ENCODE results near the gene CAPN15.
"Not testable (repeated sequence)": the region's sequence is repeated elsewhere in the genome, so short reads cannot be mapped to it uniquely, and the experiment has no call there.

CAPN15 gene

DNA sequence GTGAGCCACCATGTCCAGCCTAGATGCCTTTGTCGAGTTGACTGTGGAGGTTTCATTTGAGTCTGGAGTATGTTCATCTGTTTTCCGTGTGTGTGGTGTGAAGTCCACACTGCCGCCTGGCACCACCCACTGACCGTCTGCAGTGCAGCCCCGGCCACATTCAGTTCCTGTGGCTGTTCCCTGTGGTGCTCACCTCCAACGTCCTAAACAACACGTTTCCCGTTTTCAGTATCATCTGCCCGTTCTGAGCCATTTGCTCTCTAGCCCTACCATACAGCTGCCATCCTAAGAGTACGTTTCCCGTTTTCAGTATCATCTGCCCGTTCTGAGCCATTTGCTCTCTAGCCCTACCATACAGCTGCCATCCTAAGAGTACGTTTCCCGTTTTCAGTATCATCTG, 20.0 kb upstream of the CAPN15 start:
- not testable (repeated sequence) for DNase-seq

DNA sequence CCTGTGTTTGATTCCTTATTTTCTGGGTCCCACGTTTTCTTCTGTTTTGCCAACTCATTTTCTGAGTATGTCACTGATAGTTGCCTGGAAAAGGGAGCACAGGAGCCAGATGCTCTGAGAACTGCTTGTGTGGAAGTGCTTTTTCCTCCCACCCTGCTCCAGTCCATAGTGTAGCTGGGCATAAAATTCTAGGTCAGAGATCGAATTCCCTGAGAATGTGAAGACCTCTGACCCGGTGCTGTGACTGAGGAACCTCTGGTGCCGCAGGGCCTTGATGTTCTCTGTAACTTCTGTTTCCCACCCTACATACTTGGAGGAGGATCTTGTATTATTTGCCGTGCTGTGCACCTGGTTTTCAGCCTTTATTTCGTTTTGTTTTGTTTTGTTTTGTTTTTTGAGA, 19.5 kb upstream of the CAPN15 start:
- no peak for DNase-seq

DNA sequence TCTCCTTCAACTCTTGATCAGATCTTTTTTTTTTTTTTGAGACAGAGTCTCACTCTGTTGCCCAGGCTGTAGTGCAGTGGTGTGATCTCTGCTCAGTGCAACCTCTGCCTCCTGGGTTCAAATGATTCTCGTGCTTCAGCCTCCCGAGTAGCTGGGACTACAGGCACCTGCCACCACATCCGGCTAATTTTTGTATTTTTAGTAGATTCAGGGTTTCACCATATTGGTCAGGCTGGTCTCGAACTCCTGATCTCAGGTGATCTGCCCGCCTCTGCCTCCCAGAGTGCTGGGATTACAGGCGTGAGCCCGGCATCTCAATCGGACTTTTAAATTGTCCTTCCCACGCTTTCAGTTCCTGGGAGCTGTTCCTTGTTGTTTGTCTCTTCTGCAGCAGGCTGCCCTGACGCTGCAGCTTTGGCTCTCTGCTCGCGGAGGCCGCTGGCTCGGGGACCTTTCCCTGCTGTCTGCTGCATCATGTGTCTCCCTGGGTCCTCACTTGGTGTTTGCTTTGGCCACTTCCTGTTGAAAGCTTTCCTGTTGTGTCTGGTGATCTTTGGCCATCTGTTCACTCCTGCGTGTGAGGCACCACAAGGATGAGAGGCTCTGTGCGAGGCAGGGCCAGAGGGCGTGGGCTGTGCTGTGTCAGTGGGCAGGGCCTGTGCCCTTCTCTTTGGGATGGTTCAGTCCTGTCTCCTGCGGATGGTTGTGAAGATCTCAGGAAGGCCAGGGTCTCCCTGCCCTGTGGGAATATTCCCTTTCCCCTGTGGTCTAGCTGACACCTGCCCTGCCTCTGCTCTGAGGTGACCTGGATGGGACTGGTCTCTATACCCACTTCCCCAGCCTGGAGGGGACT, 18.4 kb upstream of the CAPN15 start:
- no peak for DNase-seq

- no peak for DNase-seq
These were observed 17.3 kb upstream of the CAPN15 start for GRCh38 chr16:510066-510825.

- no peak for DNase-seq
These were observed 14.7 kb upstream of the CAPN15 start for GRCh38 chr16:512802-513201.

GRCh38 chr16:513950-514349, 13.6 kb upstream of the CAPN15 start:
- DNase-seq = no peak

DNA sequence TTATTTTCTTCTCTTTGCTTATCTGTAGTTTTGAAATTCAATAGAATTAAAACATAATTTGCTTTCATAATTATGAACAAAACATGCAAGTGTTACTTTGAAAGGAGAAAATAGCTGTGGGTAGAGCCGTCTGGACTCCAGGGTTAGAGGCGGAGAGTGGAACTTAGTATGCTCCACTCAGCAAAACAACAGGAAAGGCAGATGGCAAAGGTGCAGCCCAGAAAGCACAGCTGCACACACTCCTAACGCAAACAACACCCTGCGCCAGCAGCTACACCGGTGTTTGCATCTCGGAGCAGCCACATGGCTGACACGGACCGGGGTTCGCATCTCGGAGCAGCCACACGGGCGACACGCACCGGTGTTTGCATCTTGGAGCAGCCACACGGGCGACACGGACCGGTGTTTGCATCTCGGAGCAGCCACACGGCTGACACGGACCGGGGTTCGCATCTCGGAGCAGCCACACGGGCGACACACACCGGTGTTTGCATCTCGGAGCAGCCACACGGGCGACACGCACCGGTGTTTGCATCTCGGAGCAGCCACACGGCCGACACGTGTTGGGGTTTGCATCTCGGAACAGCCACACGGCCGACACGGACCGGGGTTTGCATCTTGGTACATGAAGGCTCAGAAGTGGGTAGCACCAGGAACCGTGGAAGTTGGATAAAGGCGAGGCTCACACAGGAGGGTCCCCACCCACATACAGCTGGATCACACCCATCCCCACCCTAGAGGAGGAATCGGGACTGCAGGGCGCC, 12.2 kb upstream of the CAPN15 start:
- no peak for DNase-seq

DNA sequence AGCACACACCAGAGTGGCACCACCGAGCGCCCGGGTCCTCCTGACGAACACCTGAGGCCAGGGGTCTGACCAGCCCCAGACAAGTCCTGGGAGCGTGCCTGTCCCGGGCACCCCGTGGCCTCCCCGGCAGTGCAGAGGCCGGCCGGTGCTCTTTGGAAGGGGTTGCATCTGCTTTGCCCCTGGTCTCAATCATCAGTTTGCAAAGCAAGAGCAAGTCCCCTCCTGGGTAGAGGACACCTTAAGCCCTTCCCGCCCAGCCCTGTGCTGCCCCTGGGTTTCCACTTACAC, 11.6 kb upstream of the CAPN15 start:
- DNase-seq = no peak

- no peak for DNase-seq
These were observed 11.2 kb upstream of the CAPN15 start for GRCh38 chr16:516301-516700.

GRCh38 chr16:518858-519257, 8.7 kb upstream of the CAPN15 start:
- no peak for DNase-seq

GRCh38 chr16:519425-519824, 8.1 kb upstream of the CAPN15 start:
- no peak for DNase-seq

GRCh38 chr16:519841-520687, 7.4 kb upstream of the CAPN15 start:
- DNase-seq = no peak

- no peak for DNase-seq
These were observed 6.7 kb upstream of the CAPN15 start for GRCh38 chr16:520847-521246.

DNA sequence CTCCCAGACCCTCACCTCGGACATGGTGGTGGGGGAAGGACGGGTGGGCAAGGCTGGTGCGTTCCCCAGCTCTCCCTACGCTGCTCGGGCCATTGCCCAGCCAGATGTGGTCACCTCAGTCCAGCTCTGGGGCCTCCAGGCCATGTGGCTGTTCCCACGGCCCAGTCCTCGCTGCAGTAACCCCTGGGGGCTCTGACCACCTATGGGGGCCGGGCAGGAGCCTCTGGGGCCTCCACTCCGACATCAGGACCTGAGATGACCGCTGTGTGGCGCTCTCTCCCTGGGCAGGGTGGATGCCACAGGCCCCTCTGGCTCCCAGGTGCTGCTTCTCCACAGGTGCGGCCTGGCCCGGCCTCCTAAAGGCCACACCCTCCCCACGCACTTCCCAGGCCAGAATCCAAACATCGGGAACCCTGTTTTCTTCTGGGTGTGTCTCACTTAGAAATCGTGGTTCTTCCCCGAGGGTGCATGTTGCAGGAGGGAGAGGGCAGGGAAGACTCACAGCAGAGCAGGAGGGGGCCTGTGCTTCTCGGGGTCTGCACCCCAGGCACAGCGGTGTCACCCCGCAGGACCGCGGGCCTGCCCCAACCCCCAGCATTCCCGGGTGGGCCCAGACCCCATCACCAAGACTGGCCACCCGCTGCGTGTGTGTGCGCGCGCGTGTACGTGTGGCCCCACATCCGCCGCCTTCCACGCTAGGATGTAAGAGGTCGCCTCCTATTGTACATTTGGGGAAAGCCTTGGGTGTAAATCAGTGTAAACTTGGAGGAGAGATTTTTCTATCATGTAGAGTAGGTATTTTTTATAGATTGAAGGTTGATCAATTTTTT, 5.9 kb upstream of the CAPN15 start:
- DNase-seq = no peak

- no peak for DNase-seq
These were observed 5.0 kb upstream of the CAPN15 start for GRCh38 chr16:522320-523096.

- no peak for DNase-seq
These were observed 4.3 kb upstream of the CAPN15 start for GRCh38 chr16:523097-523741.

- DNase-seq = no peak
These were observed 3.1 kb upstream of the CAPN15 start for GRCh38 chr16:524274-525040.

GRCh38 chr16:525123-525519, 2.4 kb upstream of the CAPN15 start:
- no peak for DNase-seq

DNA sequence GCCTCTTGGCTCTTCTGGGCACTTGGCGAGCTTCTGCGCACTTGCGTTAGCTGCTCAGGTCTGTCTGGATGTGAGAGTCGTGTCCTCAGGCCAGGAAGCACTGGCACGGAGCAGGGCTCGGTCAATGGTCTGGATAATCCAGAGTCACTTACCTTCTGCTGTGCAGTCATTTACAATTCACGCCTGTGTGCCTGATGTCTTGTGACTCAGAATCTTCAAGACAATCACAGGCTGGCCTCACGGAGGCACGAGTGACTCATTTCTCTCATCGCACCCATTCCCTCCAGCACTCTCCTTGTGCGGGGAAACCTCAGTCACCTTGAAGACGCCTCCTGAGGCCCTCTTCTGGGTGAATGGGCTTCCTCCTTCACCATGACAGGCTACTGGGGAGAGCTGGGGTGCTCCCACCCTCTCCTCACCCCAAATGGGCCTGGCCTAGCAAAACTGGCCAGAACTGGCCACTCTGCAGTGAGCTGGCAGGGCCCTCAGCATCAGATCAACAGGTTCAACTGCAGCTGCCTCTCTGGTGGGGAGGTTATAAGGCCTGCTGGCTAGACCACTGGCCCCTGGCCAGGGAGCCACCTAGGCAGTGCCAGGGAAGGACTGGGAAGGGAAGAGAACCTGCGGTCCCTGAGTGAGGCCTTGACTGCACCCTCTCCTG, 1.9 kb upstream of the CAPN15 start:
- DNase-seq = peak; percentile 37

Data from RPMI8226 (cell line).